ENCODE measurements around the gene PFKL.

The PFKL gene

GRCh38 chr21:44283948-44284347, 15.9 kb upstream of the PFKL start:
- Histone ChIP-seq H3K9ac (ENCODE audit: low read length) (no peak overlapping the region), H3K79me2 (ENCODE audit: low read length) (no peaks in the 10 kb centered on the region), H3K9me3 (replicated peaks; ENCODE audit: insufficient read depth, low read length) (no peaks in the 10 kb centered on the region), H3K4me3 (ENCODE audit: low read length) (no peak overlapping the region), H3K27ac (ENCODE audit: low read length) (no peak overlapping the region), H3K4me1 (ENCODE audit: low read length) (no peaks in the 10 kb centered on the region), H2AFZ (ENCODE audit: low read length) (no peak overlapping the region), H3F3A (ENCODE audit: insufficient read depth, low read length) (no peaks in the 10 kb centered on the region), H3K36me3 (replicated peaks; ENCODE audit: insufficient read depth, low read length) (no peaks in the 10 kb centered on the region), H4K20me1 (ENCODE audit: insufficient read depth, low read length) (no peaks in the 10 kb centered on the region), H3K9me2 (replicated peaks; ENCODE audit: insufficient read depth, low read length) (no peaks in the 10 kb centered on the region), H3K27me3 (replicated peaks; ENCODE audit: insufficient read depth, low read length) (peaks cover 87% of the 10 kb centered on the region), H3K4me2 (ENCODE audit: low read depth, low read length) (no peak overlapping the region)
- TF ChIP-seq EZH2phosphoT487 (IDR thresholded peaks at IDR 0.05; ENCODE audit: low read length) (no peak), EZH2 (optimal IDR thresholded peaks at IDR 0.05; ENCODE audit: low read depth, low read length) (no peak)
- TF ChIP-seq, protein P1, sequence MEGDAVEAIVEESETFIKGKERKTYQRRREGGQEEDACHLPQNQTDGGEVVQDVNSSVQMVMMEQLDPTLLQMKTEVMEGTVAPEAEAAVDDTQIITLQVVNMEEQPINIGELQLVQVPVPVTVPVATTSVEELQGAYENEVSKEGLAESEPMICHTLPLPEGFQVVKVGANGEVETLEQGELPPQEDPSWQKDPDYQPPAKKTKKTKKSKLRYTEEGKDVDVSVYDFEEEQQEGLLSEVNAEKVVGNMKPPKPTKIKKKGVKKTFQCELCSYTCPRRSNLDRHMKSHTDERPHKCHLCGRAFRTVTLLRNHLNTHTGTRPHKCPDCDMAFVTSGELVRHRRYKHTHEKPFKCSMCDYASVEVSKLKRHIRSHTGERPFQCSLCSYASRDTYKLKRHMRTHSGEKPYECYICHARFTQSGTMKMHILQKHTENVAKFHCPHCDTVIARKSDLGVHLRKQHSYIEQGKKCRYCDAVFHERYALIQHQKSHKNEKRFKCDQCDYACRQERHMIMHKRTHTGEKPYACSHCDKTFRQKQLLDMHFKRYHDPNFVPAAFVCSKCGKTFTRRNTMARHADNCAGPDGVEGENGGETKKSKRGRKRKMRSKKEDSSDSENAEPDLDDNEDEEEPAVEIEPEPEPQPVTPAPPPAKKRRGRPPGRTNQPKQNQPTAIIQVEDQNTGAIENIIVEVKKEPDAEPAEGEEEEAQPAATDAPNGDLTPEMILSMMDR (IDR thresholded peaks at IDR 0.05; ENCODE audit: low read length), result no peak
- no peak for DNase-seq

- no peaks in the 10 kb centered on the region for H3K36me3 ChIP-seq (replicated peaks; ENCODE audit: insufficient read depth, low read length)
- no peaks in the 10 kb centered on the region for H3K79me2 ChIP-seq (ENCODE audit: low read length)
- no peaks in the 10 kb centered on the region for H3K4me1 ChIP-seq (ENCODE audit: low read length)
- no peak within 1 kb of the TSS for H3K4me3 ChIP-seq (ENCODE audit: low read length)
- no peak within 1 kb of the TSS for H2AFZ ChIP-seq (ENCODE audit: low read length)
- H4K20me1 ChIP-seq (ENCODE audit: insufficient read depth, low read length), result no peaks in the 10 kb centered on the region
- H3K9ac ChIP-seq (ENCODE audit: low read length), result no peak within 1 kb of the TSS
- no peak for TF ChIP-seq EZH2 (optimal IDR thresholded peaks at IDR 0.05; ENCODE audit: low read depth, low read length)
- no peak for TF ChIP-seq EZH2phosphoT487 (IDR thresholded peaks at IDR 0.05; ENCODE audit: low read length)
- TF ChIP-seq, protein P1 (IDR thresholded peaks at IDR 0.05; ENCODE audit: low read length), result no peak
- H3K27me3 ChIP-seq (replicated peaks; ENCODE audit: insufficient read depth, low read length), result peaks cover 92% of the 10 kb centered on the region
- no peak for DNase-seq
- H3K4me2 ChIP-seq (ENCODE audit: low read depth, low read length), result no peak within 1 kb of the TSS
- no peaks in the 10 kb centered on the region for H3K9me3 ChIP-seq (replicated peaks; ENCODE audit: insufficient read depth, low read length)
- H3F3A ChIP-seq (ENCODE audit: insufficient read depth, low read length), result no peaks in the 10 kb centered on the region
- no peaks in the 10 kb centered on the region for H3K9me2 ChIP-seq (replicated peaks; ENCODE audit: insufficient read depth, low read length)
- H3K27ac ChIP-seq (ENCODE audit: low read length), result no peak within 1 kb of the TSS
Observed at GRCh38 chr21:44285138-44285992, 14.5 kb upstream of the PFKL start, which contains the start of gene AIRE. Gene AIRE, plus strand, starts transcription at chr21:44285876. Its CDS starts 131 bp downstream, at chr21:44286007.

- Histone ChIP-seq H3F3A (ENCODE audit: insufficient read depth, low read length) (no peaks in the 10 kb centered on the region), H3K36me3 (replicated peaks; ENCODE audit: insufficient read depth, low read length) (no peaks in the 10 kb centered on the region), H3K4me2 (ENCODE audit: low read depth, low read length) (no peak overlapping the region), H3K9me2 (replicated peaks; ENCODE audit: insufficient read depth, low read length) (no peaks in the 10 kb centered on the region), H3K9ac (ENCODE audit: low read length) (no peak overlapping the region), H3K27me3 (replicated peaks; ENCODE audit: insufficient read depth, low read length) (peaks cover 97% of the 10 kb centered on the region), H2AFZ (ENCODE audit: low read length) (no peak overlapping the region), H3K79me2 (ENCODE audit: low read length) (no peaks in the 10 kb centered on the region), H3K4me3 (ENCODE audit: low read length) (no peak overlapping the region), H3K9me3 (replicated peaks; ENCODE audit: insufficient read depth, low read length) (no peaks in the 10 kb centered on the region), H3K4me1 (ENCODE audit: low read length) (no peaks in the 10 kb centered on the region), H3K27ac (ENCODE audit: low read length) (no peak overlapping the region), H4K20me1 (ENCODE audit: insufficient read depth, low read length) (no peaks in the 10 kb centered on the region)
- TF ChIP-seq, protein P1 (IDR thresholded peaks at IDR 0.05; ENCODE audit: low read length), result no peak
- no peak for TF ChIP-seq EZH2phosphoT487 (IDR thresholded peaks at IDR 0.05; ENCODE audit: low read length)
- TF ChIP-seq EZH2 (optimal IDR thresholded peaks at IDR 0.05; ENCODE audit: low read depth, low read length), result no peak
- DNase-seq, result no peak
Observed at GRCh38 chr21:44286086-44286715, 13.7 kb upstream of the PFKL start.

Measured in MM.1S (cell line).